Hepatocyte (in vitro differentiated cells): ENCODE results near the gene MXI1.

Source experiments
- EZH2 ChIP-seq: fragments of 200-600 bp; sonication (generic); IDR thresholded peaks from 2 replicates; pipeline ENCODE4 v1.6.1; 2016; ENCODE audit warnings: antibody characterized with exemption, mild to moderate bottlenecking, borderline replicate concordance
- EZH2phosphoT487 ChIP-seq: fragments of 200-600 bp; sonication (generic); IDR thresholded peaks from one replicate; pipeline ENCODE4 v1.6.1; 2018; ENCODE audit warnings: antibody characterized with exemption, mild to moderate bottlenecking, low read depth, moderate library complexity; ENCODE audit not compliant: unreplicated experiment, severe bottlenecking
- TF ChIP-seq, protein P1 (sequence below): fragments of 200-600 bp; sonication (generic); IDR thresholded peaks from 2 replicates; pipeline ENCODE4 v1.5.1; 2016; ENCODE audit warnings: antibody characterized with exemption, mild to moderate bottlenecking; ENCODE audit not compliant: poor library complexity

DNA sequence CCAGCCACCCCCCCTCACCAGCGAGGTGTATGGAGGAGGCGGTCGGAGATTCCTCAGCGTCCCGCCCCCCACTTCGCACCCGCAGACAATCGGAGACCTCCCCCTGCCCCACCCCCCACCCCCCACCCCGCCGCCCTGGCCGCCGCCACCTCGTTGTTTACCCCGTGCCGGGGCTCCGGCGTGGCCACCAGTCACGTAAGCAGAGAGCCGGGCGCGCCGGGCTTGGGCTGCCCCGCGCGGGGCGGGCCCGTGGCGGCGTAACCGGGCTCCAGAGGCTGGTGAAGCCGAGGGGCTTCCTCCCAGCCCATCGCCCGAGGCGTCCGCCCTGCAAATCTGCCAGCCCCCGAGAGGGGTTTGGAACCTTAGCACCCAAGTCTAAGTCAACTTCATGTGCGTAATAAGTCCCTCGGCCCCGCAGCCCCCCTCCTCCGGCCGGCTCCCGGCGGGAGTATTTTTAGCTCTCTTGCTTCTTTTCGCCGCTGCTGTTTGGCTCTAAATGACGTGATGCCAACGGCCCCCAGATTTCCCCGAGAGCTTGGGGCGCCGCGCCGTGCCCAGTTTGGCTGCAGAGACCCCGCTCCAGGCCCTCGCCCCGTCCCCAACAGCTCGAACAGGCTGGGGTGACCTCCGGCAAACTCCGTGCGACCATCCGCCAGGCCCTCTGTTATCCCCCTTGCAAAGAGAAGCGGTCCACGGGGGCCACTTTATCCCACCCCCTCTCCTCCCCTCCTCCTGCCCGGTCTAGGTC is 2.7 kb downstream of the MXI1 start:
- TF ChIP-seq, protein P1, sequence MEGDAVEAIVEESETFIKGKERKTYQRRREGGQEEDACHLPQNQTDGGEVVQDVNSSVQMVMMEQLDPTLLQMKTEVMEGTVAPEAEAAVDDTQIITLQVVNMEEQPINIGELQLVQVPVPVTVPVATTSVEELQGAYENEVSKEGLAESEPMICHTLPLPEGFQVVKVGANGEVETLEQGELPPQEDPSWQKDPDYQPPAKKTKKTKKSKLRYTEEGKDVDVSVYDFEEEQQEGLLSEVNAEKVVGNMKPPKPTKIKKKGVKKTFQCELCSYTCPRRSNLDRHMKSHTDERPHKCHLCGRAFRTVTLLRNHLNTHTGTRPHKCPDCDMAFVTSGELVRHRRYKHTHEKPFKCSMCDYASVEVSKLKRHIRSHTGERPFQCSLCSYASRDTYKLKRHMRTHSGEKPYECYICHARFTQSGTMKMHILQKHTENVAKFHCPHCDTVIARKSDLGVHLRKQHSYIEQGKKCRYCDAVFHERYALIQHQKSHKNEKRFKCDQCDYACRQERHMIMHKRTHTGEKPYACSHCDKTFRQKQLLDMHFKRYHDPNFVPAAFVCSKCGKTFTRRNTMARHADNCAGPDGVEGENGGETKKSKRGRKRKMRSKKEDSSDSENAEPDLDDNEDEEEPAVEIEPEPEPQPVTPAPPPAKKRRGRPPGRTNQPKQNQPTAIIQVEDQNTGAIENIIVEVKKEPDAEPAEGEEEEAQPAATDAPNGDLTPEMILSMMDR = no peak
- TF ChIP-seq EZH2 (no peak), EZH2phosphoT487 (no peak)
